Heart left ventricle (tissue), 16 donors: ENCODE results near the gene BCL3. TPM values are rescaled to one million over a fixed set of nuclear protein-coding genes. Genes with fewer than 3 reads are reported as not detected.

ENCODE experiments used
- ATAC-seq, 4 donors: fragments of 200-7000 bp; cut with Tn5 transposase; one replicate each; pipeline ENCODE4 v1.9.1; 2020 to 2022; ENCODE audit warnings: moderate library complexity in 4 of 4, mild to moderate bottlenecking in 3 of 4, moderate number of reproducible peaks in 1 of 4
- DNase-seq, 5 donors: peaks; one replicate each; pipeline ENCODE4 v3.0.0-alpha.2; 2020
- H3K27ac ChIP-seq, 12 donors: fragments of 200-600 bp; sonication (generic) in 4 of 12; one replicate each; pipeline versions ENCODE4 v1.5.0 to v1.8.0; 2016 to 2022; ENCODE audit warnings: mild to moderate bottlenecking in 2 of 12
- H3K27me3 ChIP-seq, 9 donors: fragments of 200-600 bp; sonication (generic) in 2 of 9; one replicate each; pipeline versions ENCODE4 v1.5.1 to v1.8.0; 2016 to 2022; ENCODE audit warnings: mild to moderate bottlenecking in 3 of 9
- H3K36me3 ChIP-seq, 9 donors: fragments of 200-600 bp; sonication (generic) in 2 of 9; one replicate each; pipeline versions ENCODE4 v1.5.0 to v1.8.0; 2018 to 2022; ENCODE audit warnings: mild to moderate bottlenecking in 2 of 9
- H3K4me1 ChIP-seq, 12 donors: fragments of 200-600 bp; sonication (generic) in 4 of 12; one replicate each; pipeline versions ENCODE4 v1.5.0 to v1.8.0; 2016 to 2022; ENCODE audit warnings: mild to moderate bottlenecking in 3 of 12
- H3K4me3 ChIP-seq, 12 donors: fragments of 200-600 bp; sonication (generic) in 4 of 12; one replicate each; pipeline versions ENCODE4 v1.5.0 to v1.8.0; 2017 to 2022; ENCODE audit warnings: mild to moderate bottlenecking in 9 of 12, moderate library complexity in 4 of 12
- H3K9me3 ChIP-seq, 12 donors: fragments of 200-600 bp; sonication (generic) in 4 of 12; one replicate each; pipeline versions ENCODE4 v1.5.0 to v1.8.0; 2016 to 2022; ENCODE audit warnings: mild to moderate bottlenecking in 1 of 12
- POLR2A ChIP-seq, 2 donors: fragments of 450-650 bp; IDR thresholded peaks; one replicate each; pipeline ENCODE4 v1.6.1; 2017; ENCODE audit warnings: antibody characterized with exemption in 2 of 2, mild to moderate bottlenecking in 2 of 2, moderate library complexity in 2 of 2
- WGBS, 4 donors: extraction: QIAGEN DNeasy Blood & Tissue Kit in 2 of 4; methylation state at CpG; one replicate each; pipeline versions ENCODE4 v1.1.5 to v1.1.7; 2013 to 2018; 5-methylcytosine and 5-hydroxymethylcytosine counted together
- intact Hi-C, 10 donors: fragments of 100-400 bp; cut with DNase I; formaldehyde crosslinking; loops; one replicate each; pipeline versions ENCODE4 v1.11.1 to v1.14.2; 2022
- polyA plus RNA-seq, 2 donors: library from polyadenylated mRNA; stranded (reverse); fragments of 200-250 nt; gene quantifications; one replicate each; pipeline ENCODE4 v1.2.3, GENCODE V29; 2013
- total RNA-seq, 9 donors: library from RNA; depleted of rRNA in 2 of 9; stranded (reverse); fragments of >200 nt in 2 of 9; fragmentation: NEBNext Ultra II Directional in 3 of 9; extraction: Animal tissue kit (Norgen Biotek cat#: 25700) in 3 of 9; gene quantifications; one replicate each; pipeline versions ENCODE4 v1.1.0 to v1.2.4, GENCODE V29; 2016 to 2023
- TF ChIP-seq, protein P1 (sequence below), 12 donors: fragments of 200-600 bp; sonication (generic) in 4 of 12; IDR thresholded peaks; one replicate each; pipeline versions ENCODE4 v1.5.0 to v1.8.0; 2018 to 2022; ENCODE audit warnings: antibody characterized with exemption in 12 of 12, mild to moderate bottlenecking in 5 of 12
- donor health status: ischemic (EF 13 %, LVEDD 7.1; RV severe dilation, severe dysfunction).
- donor health status: healthy with polysubstance abuse.
- donor health status: DM: no; HTN: yes; CAD: no.
- donor health status: DM: no; HTN: no; CAD: no.
- donor health status: ischemic (EF 25% LVEDD 6.9; RV normal size, moderate dysfunction).
- donor health status: ischemic (EF 25% LVEDD 5.7; RV mildly dilated, moderate dysfunction).
- donor health status: healthy.
- donor health status: DM: yes; HTN: yes; CAD: no.
- donor health status: ischemic (EF 35%, LVEDD 5.7; RV mildly dilated, moderate dysfunction).
- donor health status: nonischemic (EF 11% LVEDD 7.7; RV severe dilation, severe dysfunction).
- donor health status: DM: yes; HTN: yes; CAD: no.
- donor health status: PGD.
- donor health status: ischemic (EF 29% LVEDD 5.4; RV normal size, mild dysfunction).
- donor health status: nonischemic (EF 23%, LVEDD 6.1; RV moderate dilation, normal function).

BCL3 gene
- total and polyA plus RNA-seq, 11 donors, result 11.7 to 90.5 (median 18.9) TPM

DNA sequence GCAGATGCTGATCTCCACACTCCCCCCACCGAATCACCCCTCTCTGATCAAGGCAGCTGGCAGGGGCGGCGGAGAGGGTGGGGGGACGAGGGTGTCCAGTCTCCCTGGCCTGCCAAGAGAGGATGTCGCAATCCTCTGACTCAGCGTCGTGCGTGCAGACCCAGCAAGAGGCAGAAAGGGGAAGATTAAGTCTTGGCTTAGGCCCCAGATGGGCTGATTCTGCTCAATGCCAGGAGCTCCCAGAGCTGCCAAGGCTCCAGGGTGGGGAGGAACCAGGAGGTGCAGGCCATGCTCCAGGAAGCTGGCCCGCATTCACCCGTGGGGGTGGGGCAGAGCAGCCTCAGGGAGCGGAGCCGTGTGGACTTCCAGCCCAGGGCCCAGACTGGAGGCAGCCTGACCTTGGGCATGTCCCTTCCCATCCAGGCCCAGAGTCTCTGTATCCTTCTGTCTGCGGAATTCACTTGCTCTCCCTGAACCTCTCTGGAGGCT, 6.6 kb upstream of the BCL3 start:
- intact Hi-C loops, result loop anchor here in 2 of 10 donors (2.0 kb wide), 1 partner anchor 17 kb away; no protein-coding TSS in a partner anchor
- no peaks in the 10 kb centered on the region for H3K36me3 ChIP-seq
- H3K9me3 ChIP-seq, result no peaks in the 10 kb centered on the region
- TF ChIP-seq, protein P1, sequence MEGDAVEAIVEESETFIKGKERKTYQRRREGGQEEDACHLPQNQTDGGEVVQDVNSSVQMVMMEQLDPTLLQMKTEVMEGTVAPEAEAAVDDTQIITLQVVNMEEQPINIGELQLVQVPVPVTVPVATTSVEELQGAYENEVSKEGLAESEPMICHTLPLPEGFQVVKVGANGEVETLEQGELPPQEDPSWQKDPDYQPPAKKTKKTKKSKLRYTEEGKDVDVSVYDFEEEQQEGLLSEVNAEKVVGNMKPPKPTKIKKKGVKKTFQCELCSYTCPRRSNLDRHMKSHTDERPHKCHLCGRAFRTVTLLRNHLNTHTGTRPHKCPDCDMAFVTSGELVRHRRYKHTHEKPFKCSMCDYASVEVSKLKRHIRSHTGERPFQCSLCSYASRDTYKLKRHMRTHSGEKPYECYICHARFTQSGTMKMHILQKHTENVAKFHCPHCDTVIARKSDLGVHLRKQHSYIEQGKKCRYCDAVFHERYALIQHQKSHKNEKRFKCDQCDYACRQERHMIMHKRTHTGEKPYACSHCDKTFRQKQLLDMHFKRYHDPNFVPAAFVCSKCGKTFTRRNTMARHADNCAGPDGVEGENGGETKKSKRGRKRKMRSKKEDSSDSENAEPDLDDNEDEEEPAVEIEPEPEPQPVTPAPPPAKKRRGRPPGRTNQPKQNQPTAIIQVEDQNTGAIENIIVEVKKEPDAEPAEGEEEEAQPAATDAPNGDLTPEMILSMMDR (IDR thresholded peaks at IDR 0.05), result no peak
- peak in 1 of 2 donors; percentile 50 for TF ChIP-seq POLR2A (IDR thresholded peaks at IDR 0.05)
- ATAC-seq (peak; percentile 93 to 96 (median 94)), DNase-seq (peak; percentile 97 to 100 (median 98))
- 0 to 4% (median 1%) methylated on average over 13 of the region's 13 CpGs for WGBS, 4 donors
- H3K4me3 ChIP-seq, result peak overlapping the region in 2 of 12 donors; percentile 8
- peak overlapping the region; percentile 76 to 100 (median 92) for H3K27ac ChIP-seq
- no peaks in the 10 kb centered on the region for H3K27me3 ChIP-seq
- peaks cover 7 to 90% (median 45%) of the 10 kb centered on the region in 12 donors for H3K4me1 ChIP-seq

DNA sequence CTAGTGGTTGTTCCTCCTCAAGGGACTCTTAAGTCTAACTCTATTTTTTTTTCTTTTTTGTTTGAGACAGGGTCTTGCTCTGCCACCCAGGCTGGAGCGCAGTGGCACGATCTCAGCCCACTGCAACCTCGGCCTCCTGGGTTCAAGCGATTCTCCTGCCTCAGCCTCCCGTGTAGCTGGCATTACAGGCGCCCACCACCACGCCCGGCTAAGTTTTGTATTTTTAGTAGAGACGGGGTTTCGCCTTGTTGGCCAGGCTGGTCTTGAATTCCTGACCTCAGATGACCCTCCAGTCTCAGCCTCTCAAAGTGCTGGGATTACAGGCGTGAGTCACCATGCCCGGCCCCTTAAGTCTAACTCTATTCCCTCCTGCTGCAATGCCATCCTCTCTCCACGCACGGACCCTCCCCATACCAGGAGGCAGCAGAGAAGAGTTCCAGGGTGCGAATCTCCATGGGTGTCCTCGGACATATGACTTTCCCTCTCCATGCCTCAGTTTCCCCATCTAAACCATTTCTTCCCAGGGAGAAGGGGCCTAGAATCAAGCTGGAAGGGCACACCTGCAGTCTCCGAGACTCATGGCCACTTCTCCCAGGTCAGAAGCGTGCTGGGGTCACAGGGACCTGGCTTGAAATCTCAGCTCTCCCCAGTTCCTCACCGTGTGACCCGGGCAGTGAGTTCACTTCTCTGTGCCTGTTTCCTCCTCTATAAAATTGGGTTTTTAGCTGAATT, 6.0 kb upstream of the BCL3 start:
- Histone ChIP-seq H3K9me3 (no peaks in the 10 kb centered on the region), H3K27me3 (no peaks in the 10 kb centered on the region), H3K27ac (peak overlapping the region; percentile 76 to 100 (median 92)), H3K4me1 (peaks cover 7 to 88% (median 49%) of the 10 kb centered on the region in 12 donors), H3K36me3 (no peaks in the 10 kb centered on the region), H3K4me3 (peak overlapping the region in 2 of 12 donors; percentile 8)
- TF ChIP-seq, protein P1 (IDR thresholded peaks at IDR 0.05), result no peak
- peak in 1 of 2 donors; percentile 10 for TF ChIP-seq POLR2A (IDR thresholded peaks at IDR 0.05)
- intact Hi-C loops, result loop anchor here in 2 of 10 donors (2.0 kb wide), 1 partner anchor 18 kb away; no protein-coding TSS in a partner anchor
- DNase-seq (peak in 1 of 5 donors; percentile 59), ATAC-seq (no peak)
- WGBS, 4 donors, result 62 to 69% (median 63%) methylated on average over 20 of the region's 20 CpGs

- H3K4me1 ChIP-seq, result peaks cover 7 to 74% (median 59%) of the 10 kb centered on the region in 12 donors
- TF ChIP-seq, protein P1 (IDR thresholded peaks at IDR 0.05), result no peak
- no peak for TF ChIP-seq POLR2A (IDR thresholded peaks at IDR 0.05)
- ATAC-seq, result no peak
- H3K27me3 ChIP-seq, result no peaks in the 10 kb centered on the region
- H3K27ac ChIP-seq, result peak overlapping the region; percentile 35 to 100 (median 89)
- H3K9me3 ChIP-seq, result no peaks in the 10 kb centered on the region
- peak overlapping the region in 2 of 12 donors; percentile 12 to 18 for H3K4me3 ChIP-seq
- intact Hi-C loops, result no loop called here
- H3K36me3 ChIP-seq, result peaks cover 0 to 5% (median 0%) of the 10 kb centered on the region in 9 donors
- WGBS, 4 donors, result 37 to 67% (median 60%) methylated on average over 3 of the region's 3 CpGs
- DNase-seq, result no peak
These were observed 3.6 kb upstream of the BCL3 start for GRCh38 chr19:44744871-44745332.

DNA sequence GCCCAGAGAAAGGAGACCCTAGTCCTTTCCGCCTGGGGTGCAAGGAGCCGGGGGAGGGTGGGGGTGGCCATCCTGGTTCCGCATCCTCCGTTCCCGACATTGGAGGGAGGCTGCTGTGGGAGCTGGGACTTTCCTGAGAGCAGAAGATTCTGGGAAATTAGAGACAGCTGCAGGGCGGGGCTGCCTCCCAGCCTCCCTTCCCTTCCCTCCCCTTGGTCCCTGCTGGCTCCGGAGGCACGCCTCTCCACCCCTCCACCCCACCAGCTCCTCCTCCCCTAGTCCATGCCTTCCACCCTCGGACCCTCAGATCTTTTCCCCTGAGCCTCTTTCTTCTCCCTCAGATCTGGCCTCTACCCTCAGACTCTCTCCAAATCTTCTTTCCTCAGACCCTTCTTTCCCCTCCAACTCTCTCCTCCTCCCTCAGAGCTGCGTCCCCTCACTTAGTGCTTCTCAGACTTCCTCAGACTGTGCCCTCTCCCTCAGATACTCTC, 3.1 kb upstream of the BCL3 start:
- peak; percentile 78 to 92 (median 84) for DNase-seq
- Histone ChIP-seq H3K27ac (peak overlapping the region; percentile 35 to 100 (median 89)), H3K4me1 (peaks cover 7 to 79% (median 61%) of the 10 kb centered on the region in 12 donors), H3K36me3 (peaks cover 0 to 9% (median 0%) of the 10 kb centered on the region in 9 donors), H3K4me3 (peak overlapping the region in 2 of 12 donors; percentile 12 to 18), H3K27me3 (no peaks in the 10 kb centered on the region), H3K9me3 (no peaks in the 10 kb centered on the region)
- intact Hi-C loops, result no loop called here
- TF ChIP-seq, protein P1 (IDR thresholded peaks at IDR 0.05), result no peak
- peak in 1 of 2 donors; percentile 26 for TF ChIP-seq POLR2A (IDR thresholded peaks at IDR 0.05)
- WGBS, 4 donors, result 34 to 38% (median 35%) methylated on average over 5 to 10 of the region's 10 CpGs
- ATAC-seq, result peak in 3 of 4 donors; percentile 20 to 43 (median 20)
